A549 (cell line): ENCODE results near the gene TLCD3B.

ENCODE experiments used
- CBX8 ChIP-seq: fragments of 200-600 bp; sonication (generic); IDR thresholded peaks from 2 replicates; pipeline ENCODE4 v1.6.1; 2016
- CEBPB ChIP-seq, 2 experiments: fragments of >200 bp in 1 of 2; sonication (Bioruptor Twin) in 1 of 2; formaldehyde crosslinking in 1 of 2; IDR thresholded peaks; 2 replicates each; pipeline ENCODE4 v1.6.1; 2012 to 2016
- HOXB5 ChIP-seq: fragments of 250-450 bp; sonication (Bioruptor Pico); IDR thresholded peaks from 2 replicates; pipeline ENCODE4 v1.5.0; 2020; ENCODE audit warnings: mild to moderate bottlenecking, moderate library complexity
- JUN ChIP-seq, 2 experiments: fragments of >200 bp; sonication (Bioruptor Twin); formaldehyde crosslinking; IDR thresholded peaks; 2 replicates in 1 of 2; 3 replicates in 1 of 2; pipeline ENCODE4 v1.6.1; 2016 to 2017
- KDM5A ChIP-seq: fragments of 200-600 bp; sonication (generic); IDR thresholded peaks from 2 replicates; pipeline ENCODE4 v1.6.1; 2016; ENCODE audit warnings: antibody characterized with exemption, mild to moderate bottlenecking
- NPAS2 ChIP-seq: fragments of 250-450 bp; sonication (Bioruptor Pico); IDR thresholded peaks from 2 replicates; pipeline ENCODE4 v1.8.0; 2022; ENCODE audit warnings: mild to moderate bottlenecking, moderate library complexity, borderline replicate concordance
- POLR2A ChIP-seq: IDR thresholded peaks from 2 replicates; pipeline ENCODE4 v1.6.1; 2012; ENCODE audit warnings: mild to moderate bottlenecking, low read length
- POLR2AphosphoS2 ChIP-seq: conservative IDR thresholded peaks from 2 replicates; pipeline ENCODE4 v1.6.1; 2012; ENCODE audit warnings: low read length, improper control_type of control experiment, inconsistent platforms
- RAD21 ChIP-seq, 2 experiments: fragments of >200 bp in 1 of 2; sonication (Bioruptor Twin) in 1 of 2; formaldehyde crosslinking in 1 of 2; IDR thresholded peaks in 1 of 2; conservative IDR thresholded peaks in 1 of 2; 2 replicates in 1 of 2; 3 replicates in 1 of 2; pipeline ENCODE4 v1.6.1; 2012 to 2018; ENCODE audit warnings: inconsistent platforms in 1 of 2
- SREBF2 ChIP-seq: fragments of 450-650 bp; IDR thresholded peaks from 2 replicates; pipeline ENCODE4 v1.6.1; 2014; ENCODE audit warnings: mild to moderate bottlenecking, moderate library complexity
- TF ChIP-seq, protein P1 (sequence below): fragments of >200 bp; sonication (Bioruptor Twin); formaldehyde crosslinking; IDR thresholded peaks from 3 replicates; pipeline ENCODE4 v1.5.1; 2016
- TF ChIP-seq, protein P2 (sequence below): IDR thresholded peaks from 2 replicates; pipeline ENCODE4 v1.6.1; 2012

DNA sequence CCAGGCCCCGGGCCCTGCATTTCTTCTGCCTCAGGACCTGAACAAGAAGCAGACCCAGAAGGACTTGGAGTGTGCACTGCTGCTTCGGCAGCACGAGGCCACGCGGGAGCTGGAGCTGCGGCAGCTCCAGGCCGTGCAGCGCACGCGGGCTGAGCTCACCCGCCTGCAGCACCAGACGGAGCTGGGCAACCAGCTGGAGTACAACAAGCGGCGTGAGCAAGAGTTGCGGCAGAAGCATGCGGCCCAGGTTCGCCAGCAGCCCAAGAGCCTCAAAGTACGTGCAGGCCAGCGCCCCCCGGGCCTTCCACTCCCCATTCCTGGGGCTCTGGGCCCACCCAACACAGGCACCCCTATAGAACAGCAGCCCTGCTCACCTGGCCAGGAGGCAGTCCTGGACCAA, 44.8 kb downstream of the TLCD3B start:
- TF ChIP-seq POLR2AphosphoS2, result no peak
- TF ChIP-seq, protein P1, sequence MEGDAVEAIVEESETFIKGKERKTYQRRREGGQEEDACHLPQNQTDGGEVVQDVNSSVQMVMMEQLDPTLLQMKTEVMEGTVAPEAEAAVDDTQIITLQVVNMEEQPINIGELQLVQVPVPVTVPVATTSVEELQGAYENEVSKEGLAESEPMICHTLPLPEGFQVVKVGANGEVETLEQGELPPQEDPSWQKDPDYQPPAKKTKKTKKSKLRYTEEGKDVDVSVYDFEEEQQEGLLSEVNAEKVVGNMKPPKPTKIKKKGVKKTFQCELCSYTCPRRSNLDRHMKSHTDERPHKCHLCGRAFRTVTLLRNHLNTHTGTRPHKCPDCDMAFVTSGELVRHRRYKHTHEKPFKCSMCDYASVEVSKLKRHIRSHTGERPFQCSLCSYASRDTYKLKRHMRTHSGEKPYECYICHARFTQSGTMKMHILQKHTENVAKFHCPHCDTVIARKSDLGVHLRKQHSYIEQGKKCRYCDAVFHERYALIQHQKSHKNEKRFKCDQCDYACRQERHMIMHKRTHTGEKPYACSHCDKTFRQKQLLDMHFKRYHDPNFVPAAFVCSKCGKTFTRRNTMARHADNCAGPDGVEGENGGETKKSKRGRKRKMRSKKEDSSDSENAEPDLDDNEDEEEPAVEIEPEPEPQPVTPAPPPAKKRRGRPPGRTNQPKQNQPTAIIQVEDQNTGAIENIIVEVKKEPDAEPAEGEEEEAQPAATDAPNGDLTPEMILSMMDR, result no peak
- TF ChIP-seq POLR2A, result no peak
- no peak for TF ChIP-seq RAD21 (conservative IDR thresholded peaks at IDR 0.05 in 1 of 2, IDR thresholded peaks at IDR 0.05 in 1 of 2)
- no peak for TF ChIP-seq SREBF2
- no peak for TF ChIP-seq HOXB5 (CRISPR knock-in tag)
- TF ChIP-seq, protein P2, sequence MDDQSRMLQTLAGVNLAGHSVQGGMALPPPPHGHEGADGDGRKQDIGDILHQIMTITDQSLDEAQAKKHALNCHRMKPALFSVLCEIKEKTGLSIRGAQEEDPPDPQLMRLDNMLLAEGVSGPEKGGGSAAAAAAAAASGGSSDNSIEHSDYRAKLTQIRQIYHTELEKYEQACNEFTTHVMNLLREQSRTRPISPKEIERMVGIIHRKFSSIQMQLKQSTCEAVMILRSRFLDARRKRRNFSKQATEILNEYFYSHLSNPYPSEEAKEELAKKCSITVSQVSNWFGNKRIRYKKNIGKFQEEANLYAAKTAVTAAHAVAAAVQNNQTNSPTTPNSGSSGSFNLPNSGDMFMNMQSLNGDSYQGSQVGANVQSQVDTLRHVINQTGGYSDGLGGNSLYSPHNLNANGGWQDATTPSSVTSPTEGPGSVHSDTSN, result no peak
- no peak for TF ChIP-seq CEBPB (IDR thresholded peaks at IDR 0.05)
- no peak for TF ChIP-seq JUN (IDR thresholded peaks at IDR 0.05)
- no peak for TF ChIP-seq KDM5A
- TF ChIP-seq NPAS2 (CRISPR knock-in tag), result no peak
- TF ChIP-seq CBX8, result no peak
